SH-SY5Y (cell line): Measurements from ENCODE around the gene MAP3K20.

Experiments used
- GATA2 ChIP-seq: IDR thresholded peaks from 2 replicates; pipeline ENCODE4 v1.6.1; 2011; ENCODE audit warnings: mild to moderate bottlenecking, low read depth, low read length
- GATA3 ChIP-seq: IDR thresholded peaks from 2 replicates; pipeline ENCODE4 v1.6.1; 2011; ENCODE audit warnings: low read depth, mild to moderate bottlenecking, low read length, moderate library complexity

GRCh38 chr2:173104156-173104555, 28.5 kb downstream of the MAP3K20 start:
- TF ChIP-seq GATA2 (no peak), GATA3 (no peak)
